ENCODE measurements around the gene NARF.
"Not testable (repeated sequence)": the region's sequence is repeated elsewhere in the genome, so short reads cannot be mapped to it uniquely, and the experiment has no call there.

The NARF gene

DNA sequence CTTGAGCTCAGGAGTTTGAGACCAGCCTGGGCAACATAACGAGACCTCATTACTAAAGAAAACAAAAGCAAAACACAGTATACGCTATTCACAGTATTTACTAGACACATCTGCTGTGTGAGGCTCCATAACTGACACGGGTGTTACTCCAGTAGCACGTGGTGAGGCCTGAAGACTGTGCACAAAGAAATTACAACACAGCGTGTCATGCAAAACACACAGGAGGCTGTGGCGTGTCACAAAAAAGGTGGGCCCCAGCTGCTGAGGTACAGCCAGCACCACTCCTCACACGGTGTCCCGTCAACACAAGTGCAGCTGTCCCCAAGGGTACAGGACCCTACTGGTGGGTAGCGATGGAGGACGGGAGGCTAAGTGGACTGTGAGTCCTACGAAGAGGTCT lies 10.7 kb upstream of the NARF start:
- no peak for DNase-seq

- DNase-seq, result no peak
Observed at GRCh38 chr17:82449131-82449882, 9.2 kb upstream of the NARF start.

GRCh38 chr17:82449883-82450356 lies 8.6 kb upstream of the NARF start:
- no peak for DNase-seq

- DNase-seq, result peak; percentile 74 to 89
Observed at GRCh38 chr17:82450357-82451106, 8.0 kb upstream of the NARF start, which contains the start of gene CYBC1. TSS of gene CYBC1 (minus strand) at chr17:82450752. CDS start at chr17:82449254, 1,498 bp downstream.

DNA sequence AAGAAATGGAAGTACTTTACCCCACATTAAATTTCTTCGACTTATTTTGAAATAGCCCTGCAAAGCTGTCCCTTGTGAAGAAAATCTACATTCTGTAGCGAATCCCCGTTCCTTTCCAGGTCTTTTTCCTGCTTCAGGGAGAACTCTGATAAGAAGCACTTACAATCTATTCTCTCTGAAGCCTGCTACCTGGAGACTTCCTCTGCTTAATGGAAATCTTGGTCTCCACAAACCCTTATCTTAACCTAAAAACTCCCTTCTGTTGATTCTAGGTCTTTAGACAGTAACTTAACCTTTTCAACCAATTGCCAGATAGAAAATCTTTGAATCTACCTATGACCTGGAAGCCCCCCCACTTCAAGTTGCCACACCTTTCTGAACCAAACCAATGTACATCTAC lies 6.4 kb upstream of the NARF start:
- DNase-seq, result no peak

DNA sequence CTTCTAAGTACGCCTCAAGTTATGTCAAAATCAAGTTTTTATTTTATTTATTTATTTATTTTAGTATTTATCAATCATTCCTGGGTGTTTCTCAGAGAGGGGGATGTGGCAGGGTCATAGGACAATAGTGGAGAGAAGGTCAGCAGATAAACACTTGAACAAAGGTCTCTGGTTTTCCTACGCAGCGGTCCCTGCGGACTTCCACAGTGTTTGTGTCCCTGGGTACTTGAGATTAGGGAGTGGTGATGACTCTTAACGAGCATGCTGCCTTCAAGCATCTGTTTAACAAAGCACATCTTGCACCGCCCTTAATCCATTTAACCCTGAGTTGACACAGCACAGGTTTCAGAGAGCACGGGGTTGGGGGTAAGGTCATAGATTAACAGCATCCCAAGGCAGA lies 5.4 kb upstream of the NARF start:
- DNase-seq, result not testable (repeated sequence)

DNA sequence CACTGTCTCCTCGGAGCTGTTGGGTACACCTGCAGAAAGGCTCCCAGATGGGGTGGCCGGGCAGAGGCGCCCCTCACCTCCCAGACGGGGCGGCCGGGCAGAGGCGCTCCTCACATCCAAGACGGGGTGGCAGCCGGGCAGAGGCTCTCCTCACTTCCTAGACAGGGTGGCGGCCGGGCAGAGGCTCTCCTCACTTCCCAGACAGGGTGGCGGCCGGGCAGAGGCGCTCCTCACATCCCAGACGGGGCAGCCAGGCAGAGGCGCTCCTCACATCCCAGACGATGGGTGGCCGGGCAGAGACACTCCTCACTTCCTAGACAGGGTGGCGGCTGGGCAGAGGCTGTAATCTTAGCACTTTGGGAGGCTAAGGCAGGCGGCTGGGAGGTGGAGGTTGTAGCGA lies 4.8 kb upstream of the NARF start:
- not testable (repeated sequence) for DNase-seq

DNA sequence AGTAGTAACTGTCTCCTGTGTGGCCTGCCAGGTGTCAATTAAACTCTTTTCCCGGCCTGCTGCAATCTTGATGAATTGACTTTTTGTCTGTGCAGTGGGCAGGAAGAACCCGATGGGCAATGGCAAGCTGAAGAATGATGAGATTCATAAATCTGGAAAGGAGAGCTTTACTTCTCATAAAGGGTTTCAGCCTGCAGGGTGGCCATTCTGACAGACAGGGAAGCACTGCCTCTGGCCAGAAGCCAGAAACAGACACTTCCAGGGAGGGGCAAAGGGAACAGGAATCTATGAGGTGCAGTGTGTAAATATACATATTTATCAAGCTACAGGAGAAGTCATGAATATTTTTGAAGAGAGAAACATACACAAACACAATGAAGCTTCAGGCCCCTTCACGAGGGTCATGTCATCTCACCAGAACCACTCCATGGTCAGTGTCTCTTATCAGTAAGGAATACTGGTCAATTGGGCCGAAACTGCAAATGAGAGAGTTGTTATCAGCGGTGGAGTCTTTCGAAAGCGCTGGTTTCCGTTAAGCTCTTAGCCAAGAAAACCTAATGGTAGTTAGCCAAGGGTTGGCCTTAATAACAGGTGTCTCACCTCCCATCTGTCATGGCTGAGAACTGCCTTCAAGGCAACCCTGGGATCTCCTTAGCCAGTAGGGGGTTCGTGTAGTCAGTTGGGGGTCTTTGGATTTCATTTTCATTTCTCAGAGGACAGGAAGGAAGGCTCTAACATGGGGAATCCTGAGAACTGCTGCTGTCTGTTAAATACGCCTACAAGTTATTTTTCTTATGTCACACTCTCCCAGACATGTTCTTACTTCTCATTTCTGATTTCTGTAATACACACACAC lies 1.2 kb upstream of the NARF start:
- no peak for DNase-seq

GRCh38 chr17:82457929-82458178 lies 687 bp upstream of the NARF start:
- peak in 1 of 2 experiments; percentile 62 for DNase-seq

GRCh38 chr17:82458885-82459424 lies 414 bp downstream of the NARF start:
- DNase-seq, result no peak

- not testable (repeated sequence) for DNase-seq
Observed at GRCh38 chr17:82459936-82460335, 1.4 kb downstream of the NARF start.

DNA sequence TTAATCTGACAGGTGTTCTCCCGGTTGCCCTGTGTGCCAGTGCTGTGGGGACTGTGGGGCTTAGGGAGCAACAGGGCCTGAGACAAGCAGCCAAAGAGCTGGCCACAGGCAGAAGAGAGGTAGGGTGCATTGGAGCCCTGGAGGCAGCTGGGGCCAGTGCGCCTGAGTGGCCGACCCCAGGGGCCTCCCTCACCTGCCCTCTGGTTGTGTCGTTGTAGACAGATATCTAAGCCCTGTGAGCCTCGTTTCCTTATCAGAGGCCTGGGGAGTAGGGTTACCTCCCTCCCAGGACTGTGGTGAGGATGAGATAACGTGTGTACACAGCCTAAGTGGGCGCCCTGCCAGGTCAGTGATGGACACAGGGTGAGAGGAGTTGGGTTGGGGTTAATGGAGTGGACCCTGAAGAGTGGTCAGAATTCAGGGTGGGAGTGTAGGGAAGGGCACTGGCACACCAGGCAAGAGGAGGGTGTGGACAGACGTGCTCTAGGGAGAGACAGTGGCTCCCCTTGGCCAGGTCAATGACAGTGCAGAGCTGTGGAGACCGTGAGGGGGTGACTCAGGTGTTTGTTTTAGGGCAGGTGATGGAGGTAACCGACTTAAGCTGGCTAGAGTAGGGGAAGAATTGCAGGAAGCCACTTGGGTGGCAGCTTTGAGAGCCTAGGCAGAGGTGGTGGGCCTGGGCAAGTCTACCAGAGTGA lies 3.4 kb downstream of the NARF start:
- no peak for DNase-seq

DNA sequence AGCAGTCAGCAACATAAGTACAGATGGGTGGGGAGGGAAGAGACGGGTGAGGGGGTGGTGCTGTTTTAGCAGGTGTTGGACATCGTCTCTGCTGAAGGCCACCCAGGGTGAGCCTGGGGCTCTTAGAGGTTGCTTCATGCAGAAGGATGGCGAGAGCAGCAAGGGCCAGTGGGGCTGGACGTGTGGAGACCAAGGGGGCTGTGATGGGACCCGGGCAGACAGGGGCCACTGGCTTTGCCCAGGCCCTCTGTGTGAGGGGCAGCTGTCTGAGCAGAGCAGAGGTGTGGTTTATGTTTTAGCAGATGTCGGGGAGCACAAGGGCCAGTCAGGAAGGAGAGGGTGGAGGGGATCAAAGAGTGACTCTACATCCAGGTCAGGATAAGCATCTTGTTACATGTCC lies 4.8 kb downstream of the NARF start:
- no peak for DNase-seq

DNA sequence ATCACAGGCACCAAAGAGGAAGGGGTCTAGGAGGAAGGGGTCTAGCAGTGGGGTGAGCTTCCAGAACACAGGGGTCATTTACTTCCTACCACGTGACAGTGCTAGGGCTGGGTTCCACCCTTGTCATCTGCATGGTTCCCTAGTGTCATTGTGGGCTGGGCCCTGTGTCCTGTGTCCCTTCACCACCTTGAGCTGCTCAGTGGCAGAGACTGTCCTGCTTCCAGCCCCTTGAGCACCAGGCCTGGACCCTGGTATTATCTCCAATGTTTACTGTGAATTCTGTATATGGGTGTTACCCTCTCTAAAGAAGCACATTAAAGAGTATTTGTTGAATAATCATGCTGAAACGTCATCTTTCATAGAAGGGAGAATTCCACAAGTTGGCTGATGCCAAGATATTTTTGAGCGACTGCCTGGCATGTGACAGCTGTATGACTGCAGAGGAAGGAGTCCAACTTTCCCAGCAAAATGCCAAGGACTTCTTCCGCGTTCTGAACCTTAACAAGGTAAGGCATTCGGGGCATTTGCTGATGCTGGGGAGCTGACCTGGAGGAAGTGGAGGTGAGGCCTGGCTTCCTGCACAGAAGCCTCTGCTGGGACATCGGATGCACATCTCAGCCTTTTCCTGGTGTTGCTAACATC lies 5.5 kb downstream of the NARF start:
- no peak for DNase-seq

- no peak for DNase-seq
Observed at GRCh38 chr17:82464567-82464929, 6.0 kb downstream of the NARF start.

GRCh38 chr17:82465023-82465603 lies 6.6 kb downstream of the NARF start:
- no peak for DNase-seq

GRCh38 chr17:82468692-82469091 lies 10.2 kb downstream of the NARF start:
- DNase-seq, result no peak

GRCh38 chr17:82470065-82470464 lies 11.5 kb downstream of the NARF start:
- no peak for DNase-seq

DNA sequence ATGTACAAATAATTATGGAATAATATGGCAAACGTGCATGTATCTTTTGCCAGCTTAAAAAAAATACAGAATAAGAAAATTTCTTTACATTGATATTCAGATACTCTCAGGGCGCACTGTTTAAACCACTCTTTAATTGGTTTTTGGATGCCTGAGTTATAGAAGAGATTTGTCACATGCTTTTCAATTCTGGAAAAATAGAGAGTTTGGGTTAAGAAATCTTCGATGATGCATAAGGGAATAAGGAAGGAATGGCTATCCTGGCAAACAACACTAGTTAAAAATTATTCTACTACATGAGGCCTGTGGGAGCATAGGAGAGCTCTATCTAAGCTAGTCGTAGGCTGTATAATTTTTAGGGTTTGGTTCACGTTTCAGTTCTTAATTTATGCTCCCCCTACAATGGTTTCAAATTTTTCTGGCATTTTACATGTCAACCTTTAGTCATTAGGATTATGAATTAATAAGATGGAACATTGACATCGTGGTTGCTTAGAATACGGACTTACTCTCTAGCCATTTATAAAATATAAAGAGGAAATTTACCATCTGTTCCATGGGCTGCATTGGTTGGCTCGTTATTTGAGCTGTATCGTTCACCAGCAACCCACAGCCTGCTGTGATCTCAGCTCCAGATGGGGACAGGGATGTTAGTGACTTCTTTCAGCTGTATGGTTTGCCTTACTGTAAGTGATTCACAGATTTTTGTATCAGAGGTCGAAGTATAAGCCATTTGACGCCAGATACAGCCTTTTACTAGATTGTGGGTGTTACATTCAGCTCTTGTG lies 15.9 kb downstream of the NARF start:
- no peak for DNase-seq

DNA sequence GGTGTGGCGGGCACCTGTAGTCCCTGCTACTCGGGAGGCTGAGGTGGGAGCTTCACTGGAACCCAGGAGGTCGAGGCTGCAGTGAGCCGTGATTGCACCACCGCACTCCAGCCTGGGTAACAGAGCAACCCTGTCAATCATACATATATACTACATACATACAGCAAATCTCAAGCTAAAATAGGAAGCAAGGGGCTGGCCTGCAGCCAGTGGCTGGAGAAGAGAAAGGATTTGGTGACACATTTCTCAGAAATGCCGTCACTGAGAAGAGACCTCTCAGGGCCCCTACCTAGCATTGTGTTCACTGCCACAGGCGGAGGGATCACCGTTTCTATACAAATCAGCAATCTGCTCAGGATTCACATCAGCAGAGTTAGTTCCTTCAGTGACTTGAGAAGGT lies 16.9 kb downstream of the NARF start:
- DNase-seq, result no peak

DNA sequence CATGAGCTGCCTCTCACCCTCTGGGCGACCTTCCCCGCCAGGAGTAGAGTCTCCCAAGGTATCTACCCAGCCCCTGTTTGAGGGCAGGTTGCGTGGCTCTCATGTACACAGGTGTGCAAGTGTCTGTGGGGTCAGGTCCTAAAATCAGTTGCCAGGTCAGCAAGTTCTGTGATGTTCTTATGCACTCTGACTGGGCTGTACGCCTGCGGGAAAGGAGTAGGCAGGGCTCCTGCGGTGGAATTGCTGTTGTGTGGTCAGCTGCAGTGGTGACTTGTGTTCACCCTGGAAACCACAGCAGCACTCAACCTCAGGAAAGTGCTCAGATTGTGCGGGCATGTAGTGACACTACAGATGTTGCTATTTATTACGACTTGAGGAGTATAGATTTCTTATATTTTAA lies 19.4 kb downstream of the NARF start:
- DNase-seq, result no peak
